Bronchial epithelial cell (primary cell): ENCODE measurements around the gene ZNF837. TPM values are rescaled to one million over a fixed set of nuclear protein-coding genes. Genes with fewer than 3 reads are reported as not detected.

Experiments
- DNase-seq: peaks from one replicate; pipeline ENCODE4 v3.0.0-alpha.2; 2010; ENCODE audit warnings: low read depth
- FAIRE-seq: peaks from 2 replicates; lab custom pipeline; 2011; peaks lifted over from hg19 to GRCh38; lab: Jason Lieb, UNC
- H3K27me3 ChIP-seq: 2 replicates; pipeline ENCODE4 v1.5.1; 2011; ENCODE audit warnings: low read length; ENCODE audit not compliant: control insufficient read depth, insufficient read depth
- H3K36me3 ChIP-seq: 2 replicates; pipeline ENCODE4 v1.5.1; 2011; ENCODE audit warnings: low read length; ENCODE audit not compliant: control insufficient read depth, insufficient read depth
- H3K4me3 ChIP-seq: 2 replicates; pipeline ENCODE4 v1.5.1; 2011; ENCODE audit warnings: mild to moderate bottlenecking, low read depth, low read length, control low read depth
- total RNA-seq: library from RNA; depleted of rRNA; stranded (reverse); fragments of >200 nt; gene quantifications from 2 replicates; pipeline ENCODE4 v1.2.1, GENCODE V29; 2014
- TF ChIP-seq, protein P1 (sequence below): IDR thresholded peaks from 2 replicates; pipeline ENCODE4 v1.5.1; 2011; ENCODE audit warnings: mild to moderate bottlenecking, moderate library complexity, low read length, control low read depth, inconsistent platforms; ENCODE audit not compliant: insufficient read depth, severe bottlenecking

The ZNF837 gene
- total RNA-seq, 1 donor from 2014 or later, result 2.4 TPM

DNA sequence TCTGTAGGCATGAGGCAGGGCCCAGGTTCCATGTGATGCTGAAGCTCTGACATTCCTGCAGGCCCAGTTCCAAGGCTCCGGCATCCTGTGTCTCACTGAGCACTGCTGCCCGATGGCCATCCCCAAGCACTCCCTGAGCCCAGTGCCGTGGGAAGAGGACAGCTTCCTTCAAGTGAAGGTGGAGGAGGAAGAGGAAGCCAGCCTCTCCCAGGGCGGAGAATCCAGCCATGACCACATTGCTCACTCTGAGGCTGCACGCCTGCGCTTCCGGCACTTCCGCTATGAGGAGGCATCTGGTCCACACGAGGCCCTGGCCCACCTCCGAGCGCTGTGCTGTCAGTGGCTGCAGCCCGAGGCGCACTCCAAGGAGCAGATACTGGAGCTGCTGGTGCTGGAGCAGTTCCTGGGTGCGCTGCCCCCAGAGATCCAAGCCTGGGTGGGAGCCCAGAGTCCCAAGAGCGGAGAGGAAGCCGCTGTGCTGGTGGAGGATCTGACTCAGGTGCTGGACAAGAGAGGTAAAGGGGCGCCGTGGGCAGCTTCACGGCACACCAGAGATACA lies 46.1 kb downstream of the ZNF837 start:
- TF ChIP-seq, protein P1, sequence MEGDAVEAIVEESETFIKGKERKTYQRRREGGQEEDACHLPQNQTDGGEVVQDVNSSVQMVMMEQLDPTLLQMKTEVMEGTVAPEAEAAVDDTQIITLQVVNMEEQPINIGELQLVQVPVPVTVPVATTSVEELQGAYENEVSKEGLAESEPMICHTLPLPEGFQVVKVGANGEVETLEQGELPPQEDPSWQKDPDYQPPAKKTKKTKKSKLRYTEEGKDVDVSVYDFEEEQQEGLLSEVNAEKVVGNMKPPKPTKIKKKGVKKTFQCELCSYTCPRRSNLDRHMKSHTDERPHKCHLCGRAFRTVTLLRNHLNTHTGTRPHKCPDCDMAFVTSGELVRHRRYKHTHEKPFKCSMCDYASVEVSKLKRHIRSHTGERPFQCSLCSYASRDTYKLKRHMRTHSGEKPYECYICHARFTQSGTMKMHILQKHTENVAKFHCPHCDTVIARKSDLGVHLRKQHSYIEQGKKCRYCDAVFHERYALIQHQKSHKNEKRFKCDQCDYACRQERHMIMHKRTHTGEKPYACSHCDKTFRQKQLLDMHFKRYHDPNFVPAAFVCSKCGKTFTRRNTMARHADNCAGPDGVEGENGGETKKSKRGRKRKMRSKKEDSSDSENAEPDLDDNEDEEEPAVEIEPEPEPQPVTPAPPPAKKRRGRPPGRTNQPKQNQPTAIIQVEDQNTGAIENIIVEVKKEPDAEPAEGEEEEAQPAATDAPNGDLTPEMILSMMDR, result no peak
- Histone ChIP-seq H3K27me3 (no peaks in the 10 kb centered on the region), H3K4me3 (no peak overlapping the region), H3K36me3 (peaks cover 11% of the 10 kb centered on the region)
- FAIRE-seq, result no peak
- DNase-seq, result no peak

DNA sequence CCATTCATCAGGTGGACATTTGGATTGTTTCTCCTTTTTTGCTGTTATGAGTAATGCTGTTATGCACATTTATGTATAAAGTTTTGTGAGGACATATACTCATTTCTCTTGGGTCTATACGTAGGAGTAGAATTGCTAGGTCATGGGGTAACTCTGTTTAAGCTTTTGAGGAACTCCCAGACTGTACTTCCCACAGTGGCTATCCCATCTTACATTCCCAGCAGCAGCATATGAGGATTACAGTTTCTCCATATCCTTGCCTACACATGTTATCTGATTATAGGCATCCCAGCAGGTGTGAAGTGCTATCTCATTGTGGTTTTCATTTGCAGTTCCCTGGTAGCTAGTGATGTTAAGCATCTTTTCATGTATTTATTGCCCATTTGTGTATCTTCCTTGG lies 48.1 kb downstream of the ZNF837 start:
- DNase-seq (no peak), FAIRE-seq (no peak)
- H3K27me3 ChIP-seq, result no peaks in the 10 kb centered on the region
- TF ChIP-seq, protein P1, result no peak
- H3K36me3 ChIP-seq, result peaks cover 9% of the 10 kb centered on the region
- H3K4me3 ChIP-seq, result no peak overlapping the region

DNA sequence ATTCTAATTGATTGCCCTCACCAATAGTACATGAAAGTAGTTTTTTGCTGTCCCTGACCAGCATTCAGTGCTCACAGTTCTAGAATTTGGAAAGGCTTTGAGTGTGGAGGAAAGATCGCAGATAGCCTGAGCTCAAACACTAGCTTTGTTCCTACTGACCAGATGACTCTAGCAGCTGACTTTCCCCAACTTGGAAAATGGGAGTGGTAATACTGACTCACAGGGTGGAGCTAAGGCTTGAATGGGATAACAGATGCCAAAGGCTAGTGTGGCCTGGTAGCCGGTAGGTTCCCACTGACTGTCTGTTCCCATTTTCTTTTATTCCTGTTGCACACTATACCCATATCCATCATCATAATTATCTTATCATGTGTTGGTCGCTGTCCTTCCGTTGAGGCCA lies 50.4 kb downstream of the ZNF837 start:
- peak; percentile 74 for DNase-seq

GRCh38 chr19:58328999-58329398 lies 51.8 kb downstream of the ZNF837 start:
- FAIRE-seq (no peak), DNase-seq (no peak)
- no peak overlapping the region for H3K4me3 ChIP-seq
- peaks cover 2% of the 10 kb centered on the region for H3K36me3 ChIP-seq
- no peaks in the 10 kb centered on the region for H3K27me3 ChIP-seq
- TF ChIP-seq, protein P1, result no peak

More for the DNA sequence above, 50.4 kb downstream of the ZNF837 start:
- peaks cover 6% of the 10 kb centered on the region for H3K36me3 ChIP-seq
- H3K4me3 ChIP-seq, result no peak overlapping the region
- no peaks in the 10 kb centered on the region for H3K27me3 ChIP-seq
- FAIRE-seq, result no peak
- TF ChIP-seq, protein P1, result no peak

- Histone ChIP-seq H3K27me3 (no peaks in the 10 kb centered on the region), H3K36me3 (peaks cover 3% of the 10 kb centered on the region), H3K4me3 (peak within 1 kb of the TSS; percentile 74)
- TF ChIP-seq, protein P1, result no peak
- FAIRE-seq, result no peak
- DNase-seq, result peak; percentile 89
Observed at GRCh38 chr19:58326914-58327726, 53.7 kb downstream of the ZNF837 start, which contains the start of gene ZSCAN22. TSS of gene ZSCAN22 (plus strand) at chr19:58326994. CDS start at chr19:58334803, 7,809 bp downstream.
